ENCODE results near the gene FREM2.

The FREM2 gene

DNA sequence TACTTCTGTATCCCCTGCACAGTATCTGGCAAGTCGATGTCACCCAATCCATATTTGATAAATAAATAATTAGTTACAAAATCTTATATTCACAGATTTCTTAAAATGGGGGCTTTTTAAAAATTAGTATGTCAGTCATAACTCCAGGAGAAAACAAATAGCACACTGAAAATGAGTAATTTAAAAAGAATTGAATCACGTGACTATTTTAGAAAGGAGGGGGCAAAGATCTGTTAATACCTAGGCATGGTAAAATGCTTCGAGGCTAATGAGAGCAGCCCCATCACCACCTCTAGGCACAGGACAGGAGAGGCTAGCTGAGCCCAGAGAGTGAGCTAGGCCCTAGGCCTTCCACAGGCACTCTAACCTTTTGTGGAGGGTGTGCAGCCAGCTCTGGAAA, 94.7 kb downstream of the FREM2 start:
- DNase-seq (ENCODE audit: low read depth): no peak
- no peak overlapping the region for H3K4me3 ChIP-seq (ENCODE audit: low read depth, low read length)
- no peak for TF ChIP-seq MYC (IDR thresholded peaks at IDR 0.05; ENCODE audit: low read depth, low read length)
- TF ChIP-seq, protein P1, sequence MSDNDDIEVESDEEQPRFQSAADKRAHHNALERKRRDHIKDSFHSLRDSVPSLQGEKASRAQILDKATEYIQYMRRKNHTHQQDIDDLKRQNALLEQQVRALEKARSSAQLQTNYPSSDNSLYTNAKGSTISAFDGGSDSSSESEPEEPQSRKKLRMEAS (IDR thresholded peaks at IDR 0.05; ENCODE audit: low read depth, low read length): no peak
- no peak for TF ChIP-seq POLR2A (IDR thresholded peaks at IDR 0.05; ENCODE audit: extremely low read depth, insufficient read length)
- no peak for TF ChIP-seq CTCF (IDR thresholded peaks at IDR 0.05; ENCODE audit: low read depth, low read length)

DNA sequence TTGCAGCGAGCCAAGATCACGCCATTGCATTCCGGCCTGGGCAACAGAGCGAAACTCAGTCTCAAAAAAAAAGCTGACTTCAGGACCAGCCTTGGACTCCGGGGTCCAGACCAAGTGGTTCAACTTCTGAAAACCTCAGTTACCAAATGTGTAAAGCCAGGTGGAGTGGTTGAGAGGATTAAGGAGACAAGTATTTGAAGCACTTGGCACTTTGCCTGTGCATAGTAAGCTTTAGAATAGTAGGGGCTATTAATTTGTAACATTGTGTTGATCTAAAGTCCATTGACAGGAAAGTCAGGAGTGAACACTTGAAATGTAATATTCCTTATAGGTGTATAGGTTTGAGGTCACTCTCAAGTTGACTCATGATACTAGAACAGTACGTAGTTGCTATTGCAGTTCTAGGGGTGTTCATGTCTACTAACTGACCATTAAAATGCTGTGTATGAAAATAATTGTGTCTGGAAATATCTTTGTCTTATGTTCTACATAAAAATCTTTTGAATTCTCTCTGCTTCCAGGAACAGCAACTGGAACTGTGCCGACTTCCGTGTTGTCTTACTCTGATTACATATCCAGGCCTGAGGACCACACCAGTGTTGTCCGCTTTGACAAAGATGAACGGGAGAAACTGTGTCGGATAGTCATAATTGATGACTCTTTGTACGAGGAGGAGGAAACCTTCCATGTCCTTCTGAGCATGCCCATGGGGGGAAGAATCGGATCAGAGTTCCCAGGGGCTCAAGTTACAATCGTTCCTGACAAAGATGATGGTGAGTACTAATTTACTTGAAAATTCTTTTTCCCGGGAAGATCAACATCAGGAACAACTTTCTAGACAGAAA, 97.4 kb downstream of the FREM2 start:
- H3K4me3 ChIP-seq (ENCODE audit: low read depth, low read length): no peak overlapping the region
- DNase-seq (ENCODE audit: low read depth): no peak
- no peak for TF ChIP-seq POLR2A (IDR thresholded peaks at IDR 0.05; ENCODE audit: extremely low read depth, insufficient read length)
- TF ChIP-seq CTCF (IDR thresholded peaks at IDR 0.05; ENCODE audit: low read depth, low read length): no peak
- TF ChIP-seq MYC (IDR thresholded peaks at IDR 0.05; ENCODE audit: low read depth, low read length): no peak
- TF ChIP-seq, protein P1 (IDR thresholded peaks at IDR 0.05; ENCODE audit: low read depth, low read length): no peak

DNA sequence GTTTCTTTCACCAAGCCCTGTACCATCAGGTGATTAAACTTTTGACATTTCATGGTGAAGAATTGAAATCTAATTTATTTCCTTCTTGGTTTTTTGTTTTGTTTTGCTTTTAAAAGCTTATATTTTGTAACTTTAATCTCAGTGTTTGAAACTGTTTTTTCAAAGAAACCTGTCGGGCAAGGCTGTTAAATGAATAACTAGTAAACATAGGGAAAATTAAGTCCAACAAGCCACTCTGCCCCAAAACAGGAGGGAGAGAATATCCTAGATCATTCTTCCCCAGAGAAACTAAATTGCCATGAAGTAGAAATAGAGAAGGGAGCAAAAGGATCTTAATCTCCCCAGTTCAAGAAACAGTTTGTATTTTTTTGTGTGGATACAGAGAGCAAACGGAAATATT, 98.2 kb downstream of the FREM2 start:
- TF ChIP-seq, protein P1 (IDR thresholded peaks at IDR 0.05; ENCODE audit: low read depth, low read length): no peak
- TF ChIP-seq CTCF (IDR thresholded peaks at IDR 0.05; ENCODE audit: low read depth, low read length) (no peak), MYC (IDR thresholded peaks at IDR 0.05; ENCODE audit: low read depth, low read length) (no peak), POLR2A (IDR thresholded peaks at IDR 0.05; ENCODE audit: extremely low read depth, insufficient read length) (no peak)
- no peak overlapping the region for H3K4me3 ChIP-seq (ENCODE audit: low read depth, low read length)
- DNase-seq (ENCODE audit: low read depth): no peak

DNA sequence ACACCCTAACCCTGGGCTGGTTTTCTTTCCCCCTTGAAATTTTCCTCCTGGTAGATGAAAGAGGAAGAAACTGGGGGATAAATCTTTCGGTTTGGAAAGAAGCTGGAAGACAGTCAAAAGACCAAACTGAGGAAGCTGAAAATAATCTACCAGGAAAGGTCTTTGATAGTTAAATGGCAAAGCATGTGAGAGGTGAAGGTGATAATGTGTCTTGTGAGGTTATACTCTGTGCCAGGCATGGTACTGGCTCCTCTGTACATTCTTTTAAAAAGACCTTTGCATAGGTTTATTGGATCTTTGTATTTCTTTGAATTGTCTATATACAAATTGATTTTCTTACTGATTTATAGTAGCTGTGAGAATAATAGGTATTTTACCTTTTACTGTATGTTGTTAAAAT, 98.6 kb downstream of the FREM2 start:
- no peak overlapping the region for H3K4me3 ChIP-seq (ENCODE audit: low read depth, low read length)
- TF ChIP-seq MYC (IDR thresholded peaks at IDR 0.05; ENCODE audit: low read depth, low read length) (no peak), CTCF (IDR thresholded peaks at IDR 0.05; ENCODE audit: low read depth, low read length) (no peak), POLR2A (IDR thresholded peaks at IDR 0.05; ENCODE audit: extremely low read depth, insufficient read length) (no peak)
- TF ChIP-seq, protein P1 (IDR thresholded peaks at IDR 0.05; ENCODE audit: low read depth, low read length): no peak
- DNase-seq (ENCODE audit: low read depth): no peak

DNA sequence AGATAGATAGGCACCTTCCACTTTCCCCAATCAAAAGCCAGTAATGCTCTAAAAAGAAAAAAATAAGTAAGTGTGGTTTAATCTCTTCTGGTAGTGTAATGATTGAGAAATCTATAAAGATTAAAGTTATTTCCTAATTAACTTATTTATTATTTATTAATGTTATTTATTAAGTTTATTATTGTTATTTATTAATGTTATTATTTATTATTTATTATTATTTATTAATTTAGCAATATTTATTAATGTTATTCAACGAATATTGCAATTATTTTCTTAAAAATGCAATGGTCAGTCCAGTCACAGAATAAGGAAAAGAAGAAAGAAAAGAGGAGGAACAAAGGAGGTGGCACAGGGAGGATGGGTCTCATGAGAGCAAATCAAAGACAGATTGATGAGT, 100.7 kb downstream of the FREM2 start:
- no peak for DNase-seq (ENCODE audit: low read depth)
- H3K4me3 ChIP-seq (ENCODE audit: low read depth, low read length): no peak overlapping the region
- TF ChIP-seq, protein P1 (IDR thresholded peaks at IDR 0.05; ENCODE audit: low read depth, low read length): no peak
- TF ChIP-seq POLR2A (IDR thresholded peaks at IDR 0.05; ENCODE audit: extremely low read depth, insufficient read length) (no peak), MYC (IDR thresholded peaks at IDR 0.05; ENCODE audit: low read depth, low read length) (no peak), CTCF (IDR thresholded peaks at IDR 0.05; ENCODE audit: low read depth, low read length) (no peak)

Data from NB4 (cell line).